K562 (cell line): ENCODE data around the gene USB1. TPM values are rescaled to one million over a fixed set of nuclear protein-coding genes. Genes with fewer than 3 reads are reported as not detected.

Experiments
- BRF1 ChIP-seq: IDR thresholded peaks from 3 replicates; pipeline ENCODE4 v1.6.1; 2011; ENCODE audit warnings: borderline replicate concordance, mild to moderate bottlenecking; ENCODE audit not compliant: insufficient read length; ENCODE audit errors: extremely low read depth
- CBFB ChIP-seq: sonication (generic); formaldehyde crosslinking; IDR thresholded peaks from 2 replicates; pipeline ENCODE4 v1.4.0; 2020; ENCODE audit warnings: mild to moderate bottlenecking, missing genetic modification reagents
- CHD2 ChIP-seq: IDR thresholded peaks from 2 replicates; pipeline ENCODE4 v1.6.1; 2011; ENCODE audit warnings: low read depth, low read length
- DPF2 ChIP-seq: fragments of 450-650 bp; IDR thresholded peaks from 2 replicates; pipeline ENCODE4 v1.6.1; 2016
- ELF2 ChIP-seq: fragments of 250-450 bp; sonication (Bioruptor Pico); IDR thresholded peaks from 2 replicates; pipeline ENCODE4 v1.5.0; 2021; ENCODE audit warnings: mild to moderate bottlenecking
- HINFP ChIP-seq: fragments of 450-650 bp; conservative IDR thresholded peaks from 2 replicates; pipeline ENCODE4 v1.6.1; 2016; ENCODE audit warnings: missing genetic modification characterization, low read depth, mild to moderate bottlenecking, control low read depth, missing compliant biosample characterization
- KDM2B ChIP-seq: fragments of 250-450 bp; sonication (Bioruptor Pico); IDR thresholded peaks from 2 replicates; pipeline ENCODE4 v1.8.0; 2021; ENCODE audit warnings: mild to moderate bottlenecking, moderate library complexity
- KLF1 ChIP-seq: fragments of 450-650 bp; IDR thresholded peaks from 2 replicates; pipeline ENCODE4 v1.6.1; 2016; ENCODE audit warnings: missing genetic modification characterization, missing compliant biosample characterization
- KLF13 ChIP-seq: fragments of 450-650 bp; IDR thresholded peaks from 2 replicates; pipeline ENCODE4 v1.6.1; 2016; ENCODE audit warnings: missing genetic modification characterization, low read depth, mild to moderate bottlenecking, missing compliant biosample characterization, moderate library complexity, borderline replicate concordance
- MBD2 ChIP-seq: sonication (generic); IDR thresholded peaks from 2 replicates; pipeline ENCODE4 v1.6.1; 2016; ENCODE audit warnings: low read depth, borderline replicate concordance
- NONO ChIP-seq, 2 experiments: fragments of 200-400 bp in 1 of 2; fragments of 450-650 bp in 1 of 2; formaldehyde crosslinking in 1 of 2; IDR thresholded peaks; 2 replicates each; pipeline ENCODE4 v1.6.1; 2017; ENCODE audit warnings: low read depth in 2 of 2, mild to moderate bottlenecking in 2 of 2, moderate library complexity in 2 of 2, low read length in 1 of 2
- NR2C2 ChIP-seq, 2 experiments: fragments of 200-800 bp in 1 of 2; sonication (Bioruptor generic) in 1 of 2; sonication (generic) in 1 of 2; formaldehyde crosslinking in 1 of 2; IDR thresholded peaks; 2 replicates each; pipeline versions ENCODE4 v1.6.1 to v1.8.0; 2016 to 2022; ENCODE audit warnings: mild to moderate bottlenecking in 1 of 2, missing compliant biosample characterization in 1 of 2, missing genetic modification characterization in 1 of 2, missing genetic modification reagents in 1 of 2
- PHF21A ChIP-seq: fragments of 450-650 bp; IDR thresholded peaks from 2 replicates; pipeline ENCODE4 v1.6.1; 2017; ENCODE audit warnings: low read depth, borderline replicate concordance
- PHF8 ChIP-seq: fragments of 200-600 bp; sonication (generic); IDR thresholded peaks from 2 replicates; pipeline ENCODE4 v1.6.1; 2012; ENCODE audit warnings: mixed run types, mild to moderate bottlenecking, inconsistent platforms, low read length, moderate library complexity, borderline replicate concordance
- RBM15 ChIP-seq: fragments of 200-400 bp; formaldehyde crosslinking; IDR thresholded peaks from 2 replicates; pipeline ENCODE4 v1.6.1; 2018; ENCODE audit warnings: mild to moderate bottlenecking, low read length, moderate library complexity; ENCODE audit not compliant: insufficient read depth
- SIX5 ChIP-seq, 2 experiments: IDR thresholded peaks; 2 replicates each; pipeline ENCODE4 v1.6.1; 2011; ENCODE audit warnings: low read length in 2 of 2, borderline replicate concordance in 1 of 2, low read depth in 1 of 2, mild to moderate bottlenecking in 1 of 2, moderate library complexity in 1 of 2; ENCODE audit not compliant: insufficient read depth in 1 of 2
- SUPT5H ChIP-seq: fragments of 450-650 bp; IDR thresholded peaks from 2 replicates; pipeline ENCODE4 v1.6.1; 2016
- TBL1XR1 ChIP-seq, 2 experiments: IDR thresholded peaks; 2 replicates each; pipeline ENCODE4 v1.6.1; 2012; ENCODE audit warnings: improper control_type of control experiment in 2 of 2, low read length in 2 of 2, mild to moderate bottlenecking in 1 of 2
- TCF15 ChIP-seq: fragments of 250-450 bp; sonication (Bioruptor Pico); IDR thresholded peaks from 2 replicates; pipeline ENCODE4 v1.8.0; 2022; ENCODE audit warnings: moderate library complexity, mild to moderate bottlenecking, inconsistent platforms
- TRIM28 ChIP-seq: fragments of 450-650 bp; IDR thresholded peaks from 2 replicates; pipeline ENCODE4 v1.6.1; 2017
- ZBTB12 ChIP-seq: fragments of 250-450 bp; sonication (Bioruptor Pico); IDR thresholded peaks from 2 replicates; pipeline ENCODE4 v1.4.0; 2020
- ZC3H11A ChIP-seq: IDR thresholded peaks from 2 replicates; pipeline ENCODE4 v1.6.1; 2012; ENCODE audit warnings: low read depth, low read length, improper control_type of control experiment
- ZNF239 ChIP-seq: fragments of 250-450 bp; sonication (Bioruptor Pico); IDR thresholded peaks from 2 replicates; pipeline ENCODE4 v1.4.0; 2020; ENCODE audit warnings: mild to moderate bottlenecking
- ZNF316 ChIP-seq: fragments of 450-650 bp; IDR thresholded peaks from 2 replicates; pipeline ENCODE4 v1.6.1; 2016
- ZNF431 ChIP-seq: sonication (generic); formaldehyde crosslinking; IDR thresholded peaks from 2 replicates; pipeline ENCODE4 v1.8.0; 2022; ENCODE audit warnings: mild to moderate bottlenecking, missing genetic modification reagents
- polyA plus RNA-seq, 8 experiments: library from polyadenylated mRNA; depleted of rRNA in 4 of 8; stranded (reverse) in 5 of 8; unstranded in 3 of 8; fragments of >200 nt; fragmentation: Nextera tagmentation in 2 of 8; fragmentation: Illumina TruSeq in 1 of 8; extraction: Ambion mirVana in 2 of 8; extraction: Trizol in 1 of 8; gene quantifications; 2 replicates each; pipeline versions ENCODE4 v1.2.1 to v1.2.3, GENCODE V29; 2011 to 2014; ENCODE audit warnings: inconsistent platforms in 1 of 8, missing spikeins in 1 of 8
- total RNA-seq, 7 experiments: library from RNA; depleted of rRNA in 6 of 7; stranded (reverse); fragments of >200 nt in 6 of 7; fragmentation: Illumina TruSeq in 2 of 7; extraction: Trizol in 2 of 7; gene quantifications; 2 replicates each; pipeline versions ENCODE4 v1.2.1 to v1.2.3, GENCODE V29; 2011 to 2021; ENCODE audit warnings: low replicate concordance in 1 of 7

Gene USB1
- total and polyA plus RNA-seq, 9 of the 15 experiments (the other 6 are each of a cell fraction or from before 2014, with no cell fraction given) = 11.6 to 73.6 (median 19.4) TPM

GRCh38 chr16:57976331-57976796 is 24.8 kb upstream of the USB1 start (continued):
- TF ChIP-seq ZNF316 = 0 out of 2 replicates have a peak, but pooled peaks have one; percentile 38
- peak; percentile 99 for TF ChIP-seq DPF2
- TF ChIP-seq ZNF239 (CRISPR knock-in tag) = peak; percentile 52
- TF ChIP-seq PHF8 = no peak; the same call in 1 of the 2 replicates
- no peak for TF ChIP-seq TRIM28
- TF ChIP-seq ZNF431 (CRISPR knock-in tag) = no peak
- TF ChIP-seq ELF2 (CRISPR knock-in tag) = no peak
- TF ChIP-seq NR2C2 (CRISPR knock-in tag; IDR thresholded peaks at IDR 0.05) = no peak
- TF ChIP-seq NR2C2 (tag; IDR thresholded peaks at IDR 0.05) = no peak
- TF ChIP-seq CBFB (CRISPR knock-in tag) = no peak
- 0 out of 2 replicates have a peak, but pooled peaks have one; percentile 61 for TF ChIP-seq MBD2
- TF ChIP-seq TBL1XR1 (IDR thresholded peaks at IDR 0.05; ENCODE audit: low read length in 2 of 2) = 0 out of 4 replicates have a peak, but pooled peaks of 1 of the 2 experiments have one; percentile 44
- no peak for TF ChIP-seq KDM2B (CRISPR knock-in tag)
- no peak for TF ChIP-seq ZBTB12 (CRISPR knock-in tag)
- TF ChIP-seq TCF15 (CRISPR knock-in tag) = no peak
- no peak for TF ChIP-seq KLF1 (tag)
- TF ChIP-seq ZC3H11A = no peak
- TF ChIP-seq SUPT5H = 0 out of 2 replicates have a peak, but pooled peaks have one; percentile 39
- TF ChIP-seq HINFP (tag) = no peak
- TF ChIP-seq NONO (IDR thresholded peaks at IDR 0.05; ENCODE audit: low read depth in 2 of 2, low read length in 1 of 2) = no peak
- no peak for TF ChIP-seq SIX5 (IDR thresholded peaks at IDR 0.05; ENCODE audit: borderline replicate concordance in 1 of 2, insufficient read depth in 1 of 2, low read depth in 1 of 2, low read length in 2 of 2)
- no peak for TF ChIP-seq BRF1
- TF ChIP-seq KLF13 (tag) = no peak
- no peak for TF ChIP-seq RBM15
- no peak for TF ChIP-seq PHF21A
- no peak for TF ChIP-seq CHD2
